GM19238 (cell line): Measurements from ENCODE around the gene GJB1.

Source experiments
- DNase-seq: peaks from one replicate; pipeline ENCODE4 v3.0.0; 2011; ENCODE audit warnings: low spot score; ENCODE audit not compliant: insufficient read length

The GJB1 gene

DNA sequence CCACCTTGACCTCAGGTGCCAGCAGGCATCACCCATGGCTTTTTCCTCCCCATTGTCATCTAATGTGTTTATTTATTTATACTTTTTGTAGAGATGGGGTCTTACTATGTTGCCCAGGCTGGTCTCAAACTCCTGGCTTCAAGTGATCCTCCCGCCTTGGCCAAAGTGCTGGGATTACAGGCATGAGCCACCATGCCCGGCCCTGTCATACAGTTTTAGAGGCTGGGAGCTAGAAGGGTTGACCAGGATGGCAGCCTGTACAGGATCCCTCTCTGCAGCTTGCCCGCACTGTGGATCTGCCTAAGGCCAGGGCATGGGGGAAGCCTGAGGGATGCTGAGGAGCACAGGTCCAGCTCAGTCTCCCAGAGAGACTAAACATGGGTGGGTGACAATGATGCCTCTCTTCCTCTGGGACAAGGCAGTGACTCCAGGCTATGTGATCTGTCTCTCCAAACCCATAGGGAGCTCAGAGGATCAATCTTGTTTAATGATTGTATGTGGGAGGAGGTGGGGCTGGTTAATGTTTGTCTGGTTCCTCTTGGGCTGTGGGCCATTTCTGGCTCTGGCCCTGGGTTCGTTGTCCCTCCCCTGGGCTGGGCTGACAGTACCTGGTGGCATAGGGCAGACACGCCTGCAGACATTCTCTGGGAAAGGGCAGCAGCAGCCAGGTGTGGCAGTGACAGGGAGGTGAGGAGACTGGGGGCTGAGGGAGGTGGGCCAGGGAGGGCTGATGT, 8.3 kb upstream of the GJB1 start:
- DNase-seq, result no peak

DNA sequence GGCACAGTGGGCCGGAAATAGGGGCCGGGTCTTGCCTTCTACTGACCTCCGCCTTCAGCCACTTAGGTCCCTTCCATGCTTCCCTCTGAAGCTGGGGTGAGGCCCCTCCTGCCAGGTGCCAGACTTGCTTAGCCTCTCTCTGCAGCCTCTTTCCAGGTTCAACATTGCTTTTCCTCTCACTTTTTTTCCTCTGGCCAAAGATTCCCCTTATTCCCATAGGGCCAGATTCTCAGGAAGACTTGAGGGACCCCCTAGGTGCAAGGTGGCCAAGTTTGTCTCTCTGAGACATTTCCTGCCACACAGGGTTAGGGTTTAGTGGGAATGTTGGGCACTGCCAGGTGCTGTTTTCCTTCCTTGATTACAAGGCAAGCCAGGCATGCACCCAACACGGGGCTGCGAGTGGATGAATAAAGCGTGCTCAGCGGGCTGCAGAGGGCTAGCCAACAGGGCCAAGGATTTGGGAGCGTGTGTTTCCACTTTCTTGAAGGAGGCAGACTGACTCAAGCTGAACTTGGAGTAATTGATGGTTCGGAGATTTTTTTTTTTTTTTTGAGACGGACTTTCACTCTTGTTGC, 7.6 kb upstream of the GJB1 start:
- no peak for DNase-seq

DNA sequence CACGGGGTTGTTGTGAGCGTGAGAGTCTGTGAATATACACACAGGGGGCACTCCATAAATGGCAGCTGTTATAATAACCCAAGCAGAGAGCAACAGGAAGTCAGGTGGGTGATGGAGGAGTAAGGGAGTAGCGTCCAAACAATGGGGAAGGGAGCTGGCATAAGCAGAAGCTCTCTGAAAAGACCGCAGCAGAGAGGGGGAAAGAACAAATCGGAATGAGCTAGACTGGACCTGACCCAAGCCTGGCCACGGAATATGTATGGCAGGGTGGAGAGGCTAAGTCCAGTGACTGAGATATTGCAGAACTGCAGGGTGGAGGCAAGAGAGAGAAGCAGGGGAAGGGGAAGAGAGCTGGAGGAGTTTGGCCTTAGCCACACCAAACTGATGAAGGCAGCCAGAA, 6.5 kb upstream of the GJB1 start:
- no peak for DNase-seq

DNA sequence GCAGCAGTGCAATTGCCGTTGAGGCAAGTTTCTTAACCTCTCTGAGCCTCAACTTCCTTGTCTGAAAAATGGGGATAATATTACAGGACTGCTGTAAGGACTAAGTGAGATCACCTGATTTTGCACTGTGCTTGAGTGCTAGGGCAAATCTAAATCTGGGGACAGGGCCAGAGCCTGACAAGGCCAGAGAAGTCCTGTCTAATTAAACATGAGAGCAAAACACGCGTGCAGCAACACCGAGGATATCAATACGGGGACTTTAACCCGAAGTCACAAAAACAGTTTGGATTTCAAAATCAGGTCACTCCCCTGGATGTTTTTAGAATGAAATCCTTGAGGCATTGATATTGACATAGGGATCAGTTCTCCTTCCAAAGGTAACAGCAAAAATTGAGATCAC, 5.7 kb upstream of the GJB1 start:
- no peak for DNase-seq

DNA sequence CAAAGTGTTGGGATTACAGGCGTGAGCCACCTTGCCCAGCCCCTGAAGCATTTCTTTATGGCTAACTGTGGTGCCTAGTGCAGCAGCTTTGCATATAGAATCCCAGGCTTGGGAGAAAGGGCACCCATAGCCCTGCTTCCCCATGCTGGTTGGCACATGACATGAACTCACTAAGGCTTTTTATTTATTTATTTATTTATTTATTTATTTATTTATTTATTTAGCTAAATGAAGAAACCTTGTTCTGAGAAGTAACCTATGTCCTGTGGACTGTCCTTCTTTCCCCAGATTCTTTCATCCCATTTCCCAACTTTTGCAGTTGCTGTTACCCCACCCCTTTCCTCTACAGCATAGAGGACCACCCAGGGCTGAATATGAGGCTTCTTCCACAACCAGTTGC, 1.9 kb upstream of the GJB1 start:
- no peak for DNase-seq

DNA sequence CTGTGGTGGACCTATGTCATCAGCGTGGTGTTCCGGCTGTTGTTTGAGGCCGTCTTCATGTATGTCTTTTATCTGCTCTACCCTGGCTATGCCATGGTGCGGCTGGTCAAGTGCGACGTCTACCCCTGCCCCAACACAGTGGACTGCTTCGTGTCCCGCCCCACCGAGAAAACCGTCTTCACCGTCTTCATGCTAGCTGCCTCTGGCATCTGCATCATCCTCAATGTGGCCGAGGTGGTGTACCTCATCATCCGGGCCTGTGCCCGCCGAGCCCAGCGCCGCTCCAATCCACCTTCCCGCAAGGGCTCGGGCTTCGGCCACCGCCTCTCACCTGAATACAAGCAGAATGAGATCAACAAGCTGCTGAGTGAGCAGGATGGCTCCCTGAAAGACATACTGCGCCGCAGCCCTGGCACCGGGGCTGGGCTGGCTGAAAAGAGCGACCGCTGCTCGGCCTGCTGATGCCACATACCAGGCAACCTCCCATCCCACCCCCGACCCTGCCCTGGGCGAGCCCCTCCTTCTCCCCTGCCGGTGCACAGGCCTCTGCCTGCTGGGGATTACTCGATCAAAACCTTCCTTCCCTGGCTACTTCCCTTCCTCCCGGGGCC, 1.2 kb downstream of the GJB1 start:
- DNase-seq, result no peak

DNA sequence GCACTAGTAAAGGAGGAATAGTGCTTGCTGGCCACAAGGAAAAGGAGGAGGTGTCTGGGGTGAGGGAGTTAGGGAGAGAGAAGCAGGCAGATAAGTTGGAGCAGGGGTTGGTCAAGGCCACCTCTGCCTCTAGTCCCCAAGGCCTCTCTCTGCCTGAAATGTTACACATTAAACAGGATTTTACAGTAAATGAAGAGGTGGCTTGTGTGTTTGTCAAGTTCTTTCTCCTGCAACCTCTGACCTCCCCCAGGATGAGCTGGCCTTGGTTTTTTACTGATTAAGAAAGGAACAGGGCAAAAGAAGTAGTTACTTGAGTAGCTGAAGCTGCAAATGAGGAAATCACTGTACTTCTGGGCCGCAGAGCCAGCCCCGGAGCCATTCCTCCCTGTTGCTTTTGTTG, 2.0 kb downstream of the GJB1 start:
- DNase-seq, result no peak

DNA sequence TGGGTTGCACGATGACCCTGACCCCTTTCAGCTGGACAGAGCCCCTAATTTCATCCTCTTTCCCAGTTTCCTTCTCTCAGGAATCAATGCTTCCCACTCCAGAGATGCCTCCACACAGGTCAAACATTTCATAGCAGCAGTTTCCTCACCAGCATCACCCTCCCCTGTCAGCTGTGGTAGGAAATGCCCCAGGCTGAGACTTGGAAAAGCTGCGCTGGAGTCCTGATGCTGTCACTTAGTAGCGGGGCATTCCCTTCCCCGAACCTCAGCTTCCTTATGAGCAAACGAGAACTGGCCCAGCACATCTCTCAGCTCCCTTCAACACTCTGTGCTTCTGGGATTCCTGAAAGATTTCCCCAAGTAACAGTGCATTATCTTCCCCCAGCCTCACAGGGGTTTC, 2.7 kb downstream of the GJB1 start:
- DNase-seq, result no peak

DNA sequence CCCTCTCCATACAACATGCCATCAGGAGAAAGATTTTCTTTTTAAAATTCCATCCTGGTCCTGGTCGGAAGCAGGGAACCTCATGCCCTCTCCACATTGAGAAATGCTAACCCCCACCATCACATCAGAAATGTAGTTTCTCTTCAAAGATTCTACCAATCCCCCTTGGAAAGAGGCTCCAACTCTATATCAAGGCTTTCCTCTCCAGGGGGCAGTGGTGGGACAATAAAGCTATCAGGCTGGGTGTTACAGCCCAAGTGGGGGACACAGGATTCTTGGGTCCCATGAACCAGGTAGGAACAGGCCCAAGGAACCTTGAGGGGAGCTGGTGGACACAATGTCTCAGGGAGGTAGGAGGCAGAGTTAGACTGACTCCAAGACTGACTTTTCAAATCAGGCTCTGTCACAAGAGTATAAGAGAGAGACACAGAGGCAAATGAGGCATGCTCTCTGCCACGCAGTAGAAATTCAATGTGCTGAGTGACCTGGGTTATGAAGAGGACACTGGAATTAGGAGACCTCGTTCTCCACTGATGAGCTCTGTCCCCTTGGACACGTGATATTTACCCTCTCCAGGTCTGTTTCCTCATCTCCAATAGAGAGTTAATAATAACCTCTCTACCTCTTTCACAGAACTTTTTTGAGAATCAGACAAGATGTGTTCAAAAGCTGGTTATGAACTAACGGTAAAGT, 4.5 kb downstream of the GJB1 start:
- DNase-seq, result no peak

DNA sequence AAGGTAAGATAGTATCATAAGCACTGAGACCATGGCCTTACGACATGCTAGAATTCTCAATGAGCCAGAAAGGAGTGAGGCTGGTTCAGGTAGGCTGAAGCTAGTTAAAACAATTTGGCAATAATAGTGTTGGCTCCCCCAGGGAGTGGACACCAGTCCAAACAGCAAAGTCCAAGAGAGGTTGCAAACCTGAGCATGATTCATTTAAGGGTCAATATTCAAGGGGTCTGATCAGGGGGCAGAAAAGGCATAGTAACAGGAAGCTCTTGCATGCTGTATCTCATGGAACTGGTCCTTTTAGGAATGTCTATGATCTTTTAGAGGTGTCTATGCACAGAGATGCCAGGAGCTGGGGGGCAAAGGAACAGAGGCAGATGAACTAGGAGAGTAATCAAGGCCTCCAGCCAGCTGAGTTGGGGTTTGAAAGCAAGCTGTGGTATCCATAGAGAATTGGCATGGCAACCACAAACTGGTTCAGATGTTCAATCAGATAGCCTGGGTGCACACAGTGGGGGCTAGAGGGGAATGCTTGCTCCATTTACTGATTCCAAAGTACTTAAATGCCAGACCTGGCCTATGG, 5.1 kb downstream of the GJB1 start:
- DNase-seq, result no peak

DNA sequence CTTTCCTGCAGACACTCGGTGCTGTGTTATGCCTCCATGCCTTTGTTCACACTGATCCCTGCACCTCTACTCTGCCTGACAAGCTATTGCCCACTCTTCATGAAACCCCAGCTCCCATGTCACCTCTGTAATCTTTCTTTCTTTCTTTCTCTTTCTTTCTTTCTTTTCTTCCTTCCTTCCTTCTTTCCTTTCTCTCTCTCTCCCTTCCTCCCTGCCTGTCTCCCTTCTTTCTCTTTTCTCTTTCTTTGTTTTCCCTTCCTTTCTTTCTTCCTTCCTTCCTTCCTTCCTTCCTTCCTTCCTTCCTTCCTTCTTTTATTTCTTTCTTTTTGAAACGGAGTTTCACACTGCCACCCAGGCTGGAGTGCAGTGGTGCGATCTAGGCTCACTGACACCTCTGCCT, 12.5 kb downstream of the GJB1 start:
- DNase-seq, result no peak

DNA sequence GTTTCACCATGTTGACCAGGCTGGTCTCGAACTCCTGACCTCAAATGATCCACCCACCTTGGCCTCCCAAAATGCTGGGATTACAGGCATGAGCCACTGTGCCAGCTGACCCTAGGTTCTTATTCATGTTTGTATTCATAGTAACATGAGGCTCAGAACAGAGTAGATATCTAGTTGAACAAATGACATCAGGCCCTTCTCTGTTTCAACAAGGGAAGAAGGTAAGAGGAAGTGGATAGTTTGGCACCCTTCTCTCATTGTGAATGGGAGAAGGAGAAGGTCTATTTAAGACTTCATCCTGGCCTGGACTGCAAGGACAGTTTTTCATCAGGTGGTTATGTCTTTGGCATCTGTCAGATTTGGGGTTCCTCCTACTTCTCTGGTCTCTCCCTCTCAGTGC, 13.8 kb downstream of the GJB1 start:
- no peak for DNase-seq

DNA sequence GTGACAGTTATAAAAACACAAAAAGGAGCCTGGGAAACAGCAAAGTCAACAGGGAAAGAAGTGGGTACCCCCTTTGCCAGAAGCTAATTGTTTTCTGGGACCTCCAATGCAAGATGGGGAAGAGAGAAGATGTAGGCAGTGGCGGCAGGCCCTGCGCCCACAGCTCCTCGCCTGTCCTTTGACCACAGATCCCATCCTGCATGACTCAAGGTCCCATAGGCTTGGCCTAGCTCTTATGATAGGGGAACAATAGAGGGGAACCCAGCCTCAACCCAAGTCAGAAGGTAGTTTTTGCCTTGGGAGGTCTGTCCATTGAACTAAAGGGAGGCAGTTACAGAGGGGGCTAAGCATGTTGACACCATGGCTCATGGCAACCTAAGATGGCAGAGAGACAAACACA, 16.8 kb downstream of the GJB1 start:
- DNase-seq, result no peak

DNA sequence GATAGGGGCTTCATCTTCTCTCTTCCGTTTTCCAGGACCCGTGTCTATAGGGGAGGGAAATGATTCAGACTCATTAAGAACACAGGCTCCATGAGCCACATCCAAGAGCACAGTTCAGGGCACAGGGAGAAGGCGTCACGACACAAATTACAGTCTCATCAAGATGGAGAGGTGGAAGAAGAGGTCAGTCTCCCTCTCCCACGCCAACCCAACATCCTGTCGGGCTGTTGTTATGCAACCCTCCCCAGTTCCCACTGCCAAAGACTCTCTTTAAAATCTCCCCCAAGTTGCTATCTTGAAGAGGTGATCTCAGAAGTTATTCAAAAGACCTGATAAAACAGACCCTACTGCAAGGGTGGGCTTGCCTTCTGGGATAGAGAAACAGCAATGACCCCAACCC, 18.3 kb downstream of the GJB1 start:
- no peak for DNase-seq

DNA sequence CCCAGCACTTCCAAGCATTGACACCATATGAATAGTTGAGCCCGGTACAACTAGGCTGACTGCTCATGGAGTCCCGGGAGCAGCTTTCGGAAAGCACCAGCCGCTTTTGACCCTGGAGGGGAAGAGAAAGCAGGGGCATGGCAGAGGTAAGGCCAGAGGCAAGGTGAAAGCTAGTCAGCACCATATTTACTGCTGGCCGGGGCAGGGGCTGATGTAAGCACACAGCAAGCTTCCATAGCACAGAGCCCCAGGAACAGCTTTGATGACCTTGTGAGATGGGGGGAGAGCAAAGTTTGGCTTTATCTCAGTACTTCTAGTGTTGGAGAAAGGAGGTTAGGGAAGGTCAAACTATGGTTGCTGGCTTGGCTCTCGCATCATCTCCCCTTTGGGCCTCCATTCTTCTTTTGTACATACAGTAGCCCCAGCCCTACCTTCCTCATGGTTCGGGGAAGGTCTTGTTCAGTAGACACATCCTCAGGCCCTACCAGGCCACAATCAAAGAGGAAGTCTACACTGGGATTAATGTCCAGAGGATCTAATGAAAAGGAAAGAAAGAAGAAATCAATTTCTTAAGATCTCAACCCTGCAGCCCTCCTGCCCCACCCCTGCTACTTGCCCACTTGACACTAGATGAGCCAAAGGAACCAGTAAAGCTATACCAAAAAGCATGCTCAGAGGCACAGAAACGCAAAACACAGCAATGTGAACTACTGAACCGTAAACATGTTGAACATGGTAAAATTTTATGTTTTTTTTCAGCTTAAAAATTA, 21.5 kb downstream of the GJB1 start:
- DNase-seq, result no peak

DNA sequence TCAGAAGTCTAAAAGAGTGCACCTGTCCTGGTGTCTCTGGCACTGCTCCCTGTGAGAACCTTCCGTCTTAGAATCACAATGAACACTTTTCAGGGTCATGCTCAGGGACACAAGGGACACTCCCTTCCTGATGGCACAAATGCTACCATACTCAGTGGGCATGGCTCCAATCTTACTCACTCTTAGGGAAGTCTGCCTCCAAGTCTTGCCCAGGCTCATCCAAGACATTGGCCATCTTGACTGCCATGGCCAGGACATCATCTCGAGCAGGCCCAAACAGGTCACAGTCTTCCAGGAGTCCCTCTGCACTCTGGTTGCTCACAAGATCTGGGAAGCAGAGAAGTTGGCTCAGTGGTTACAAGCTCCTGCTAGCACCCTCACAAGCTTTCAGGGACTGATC, 22.1 kb downstream of the GJB1 start:
- no peak for DNase-seq

DNA sequence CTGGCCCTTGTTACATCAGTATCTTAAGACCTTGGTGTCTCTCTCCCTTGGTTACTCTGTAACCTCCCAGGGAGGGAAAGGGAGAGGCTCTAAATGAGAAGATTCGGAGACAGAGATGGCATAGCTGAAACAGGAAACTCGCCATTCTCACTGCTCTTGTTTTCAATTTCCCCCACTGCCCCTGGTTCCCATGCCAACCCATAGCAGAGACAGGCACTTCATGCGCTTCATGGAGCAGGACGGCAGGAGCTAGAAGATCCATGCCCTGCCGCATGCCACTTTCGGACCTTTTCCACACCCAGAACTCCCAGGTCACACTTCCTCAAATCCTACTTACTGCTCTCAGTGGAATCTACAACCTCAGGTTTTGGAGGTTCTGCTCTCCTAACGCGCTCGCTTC, 27.8 kb downstream of the GJB1 start:
- DNase-seq, result no peak

DNA sequence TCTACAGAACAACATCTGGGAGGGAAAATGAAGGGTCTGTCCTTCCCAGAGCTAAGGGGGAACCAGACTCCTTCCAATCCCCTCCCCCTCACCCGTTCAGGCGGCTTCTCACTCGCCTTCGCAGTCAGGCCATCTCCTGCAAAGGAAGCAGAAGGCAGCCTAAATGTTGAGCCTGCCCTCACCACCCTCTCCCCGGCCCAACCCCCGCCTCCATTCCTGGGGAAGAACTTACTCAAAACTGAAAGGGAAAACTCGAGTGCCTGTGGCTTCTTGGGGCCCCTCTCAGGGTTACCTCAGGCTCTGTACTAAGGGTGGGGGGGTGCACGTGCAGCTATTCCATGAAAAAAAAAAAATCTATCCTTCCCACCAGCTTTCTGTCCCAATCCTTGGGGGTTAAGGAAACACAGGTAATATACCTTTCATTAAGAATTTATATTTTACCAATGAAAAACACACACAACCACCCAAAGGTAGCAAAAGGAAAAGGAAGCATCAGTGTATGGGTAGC, 28.5 kb downstream of the GJB1 start:
- no peak for DNase-seq

DNA sequence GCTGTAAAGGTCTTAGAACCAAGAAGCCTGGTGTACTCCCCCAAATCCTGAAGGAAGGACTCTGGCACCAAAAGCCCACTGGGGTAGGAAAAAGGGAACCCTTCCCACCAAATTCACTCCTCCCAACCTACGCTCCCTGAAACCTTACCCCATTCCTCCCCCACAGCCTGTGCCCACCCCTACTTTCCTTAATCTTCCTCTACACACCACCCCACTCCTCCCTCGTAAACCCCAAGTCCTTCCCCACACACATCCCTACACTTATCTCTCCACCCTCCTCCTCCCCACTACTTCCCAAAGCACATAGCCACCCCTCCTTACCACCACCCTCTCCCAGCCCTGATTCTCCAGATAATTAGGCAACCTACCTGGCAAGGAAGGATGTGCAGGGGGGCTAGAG, 29.2 kb downstream of the GJB1 start:
- DNase-seq, result no peak

DNA sequence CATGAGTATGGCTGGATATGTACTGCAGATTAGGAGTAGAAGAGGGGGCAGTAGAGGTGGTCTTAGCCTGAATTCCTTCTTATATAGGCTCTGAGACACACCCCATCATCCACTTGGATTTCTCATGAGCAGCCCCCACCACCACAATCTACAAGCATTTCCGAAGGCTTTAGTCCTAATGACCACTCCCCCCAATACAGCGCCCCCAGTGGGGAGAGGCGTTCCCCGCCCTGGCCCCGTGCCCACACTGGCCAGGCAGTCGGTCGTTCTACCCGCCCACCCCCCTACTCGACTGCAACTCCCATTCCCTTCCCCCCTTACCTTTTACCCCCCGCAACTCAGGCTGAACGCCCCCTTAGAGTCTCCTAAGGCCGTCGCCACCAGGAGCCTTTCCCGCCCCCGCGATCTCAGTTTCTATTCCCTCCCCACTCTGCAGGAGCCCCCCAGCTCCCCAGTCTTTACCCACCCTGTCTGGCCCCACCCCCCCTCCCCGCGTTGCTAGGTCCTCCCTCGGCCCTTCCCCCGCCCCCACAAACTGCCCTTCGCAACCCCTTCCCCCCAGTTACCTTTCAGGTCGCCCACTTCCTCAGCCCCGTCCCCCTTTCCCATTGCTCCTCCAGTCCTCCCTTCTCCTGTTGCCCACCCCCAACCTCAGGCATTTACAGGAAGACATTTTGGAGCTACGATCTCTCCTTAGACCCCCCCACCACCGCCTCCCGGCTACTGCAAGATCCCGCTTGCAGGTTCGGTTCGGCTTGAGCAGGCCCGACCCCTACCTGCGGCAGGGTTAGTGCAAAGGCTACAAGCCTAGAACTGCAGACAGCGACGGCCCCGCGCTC, 30.4 kb downstream of the GJB1 start:
- peak; percentile 32 for DNase-seq
